Measurements from ENCODE around the gene PGAM1. TPM values are rescaled to one million over a fixed set of nuclear protein-coding genes. Genes with fewer than 3 reads are reported as not detected.

The PGAM1 gene
- total and polyA plus RNA-seq, 9 of the 15 experiments (the other 6 are each of a cell fraction or from before 2014, with no cell fraction given), result 40.3 to 559 (median 269) TPM

- H3K36me3 ChIP-seq (ENCODE audit: control insufficient read depth, insufficient read depth, low read length), result peaks cover 83% of the 10 kb centered on the region
- FAIRE-seq (no peak), DNase-seq (ENCODE audit: extremely low read depth in 1 of 4, low spot score in 3 of 4) (no peak), ATAC-seq (no peak)
- POLR2A ChIA-PET, result interaction anchor here (1.0 to 3.1 kb wide), 5 partner anchors 9 to 131 kb away, joined by 3 to 12 read pairs (median 3); no protein-coding TSS in a partner anchor
- H3K27ac ChIP-seq (ENCODE audit: extremely low read depth, low read depth, low read length), result no peak overlapping the region
- H2AFZ ChIP-seq (ENCODE audit: low read depth, low read length), result no peak overlapping the region
- H3K4me2 ChIP-seq (ENCODE audit: insufficient read depth, low read length), result no peak overlapping the region
- H3K9me3 ChIP-seq (replicated peaks; ENCODE audit: control insufficient read depth, insufficient read depth, low read depth, low read length), result no peaks in the 10 kb centered on the region
- no peak overlapping the region for H3K9ac ChIP-seq (ENCODE audit: insufficient read depth in 1 of 2, low read depth in 2 of 2, low read length in 2 of 2)
- no peaks in the 10 kb centered on the region for H3K27me3 ChIP-seq (ENCODE audit: control insufficient read depth in 2 of 2, insufficient read depth in 2 of 2, low read length in 2 of 2)
- TF ChIP-seq ZBTB43 (CRISPR knock-in tag; IDR thresholded peaks at IDR 0.05) (no peak), ZNF212 (CRISPR knock-in tag; IDR thresholded peaks at IDR 0.05) (no peak), HOXB6 (CRISPR knock-in tag; IDR thresholded peaks at IDR 0.05; ENCODE audit: borderline replicate concordance) (no peak), EGR1 (conservative IDR thresholded peaks at IDR 0.05) (no peak), MCM5 (IDR thresholded peaks at IDR 0.05; ENCODE audit: low read depth) (no peak), HDAC1 (IDR thresholded peaks at IDR 0.05) (no peak), HMGXB4 (CRISPR knock-in tag; IDR thresholded peaks at IDR 0.05) (no peak), MAFF (IDR thresholded peaks at IDR 0.05; ENCODE audit: low read length) (no peak), ASH1L (IDR thresholded peaks at IDR 0.05; ENCODE audit: borderline replicate concordance, low read depth, partially characterized antibody) (no peak), ZNF133 (CRISPR knock-in tag; IDR thresholded peaks at IDR 0.05) (no peak), MEF2D (tag; conservative IDR thresholded peaks at IDR 0.05; ENCODE audit: low read depth) (no peak), TCF7 (IDR thresholded peaks at IDR 0.05; ENCODE audit: borderline replicate concordance) (no peak), ZBTB2 (IDR thresholded peaks at IDR 0.05) (no peak), ZZZ3 (IDR thresholded peaks at IDR 0.05) (no peak)
- 100% methylated on average over 6 of the region's 7 CpGs for WGBS (ENCODE audit: insufficient coverage, low coverage, missing lambda C conversion rate)
- no TSS peak for BruUV-seq (replicated peaks)
- no peak overlapping the region for H3K4me3 ChIP-seq
- CTCF ChIA-PET (ENCODE audit: low intra/inter-chr PET ratio), result no interaction called here
- H3K79me2 ChIP-seq (ENCODE audit: control insufficient read depth, insufficient read depth, low read length), result no peaks in the 10 kb centered on the region
- no peaks in the 10 kb centered on the region for H3K4me1 ChIP-seq (replicated peaks in 1 of 2; ENCODE audit: control insufficient read depth in 2 of 2, insufficient read depth in 2 of 2, low read length in 2 of 2)
- H3K9me1 ChIP-seq (ENCODE audit: control insufficient read depth, insufficient read depth, low read length), result no peaks in the 10 kb centered on the region
- intact Hi-C loops (cut with micrococcal nuclease) (no loop called here), in situ Hi-C loops (cut with MboI) (no loop called here)
- H4K20me1 ChIP-seq (replicated peaks; ENCODE audit: control insufficient read depth, insufficient read depth, low read length), result no peaks in the 10 kb centered on the region
Measured at GRCh38 chr10:97465982-97466381, 40.0 kb downstream of the PGAM1 start.

Measured in K562 (cell line).